ENCODE data around the gene ABHD4. TPM values are rescaled to one million over a fixed set of nuclear protein-coding genes. Genes with fewer than 3 reads are reported as not detected.
A peak's percentile ranks its signal among the peaks of the same experiment; 100 is the strongest.

ABHD4 gene
- total and polyA plus RNA-seq, 2 of the 4 experiments (the other 2 are of a cell fraction), result 5.0 to 22.0 TPM

DNA sequence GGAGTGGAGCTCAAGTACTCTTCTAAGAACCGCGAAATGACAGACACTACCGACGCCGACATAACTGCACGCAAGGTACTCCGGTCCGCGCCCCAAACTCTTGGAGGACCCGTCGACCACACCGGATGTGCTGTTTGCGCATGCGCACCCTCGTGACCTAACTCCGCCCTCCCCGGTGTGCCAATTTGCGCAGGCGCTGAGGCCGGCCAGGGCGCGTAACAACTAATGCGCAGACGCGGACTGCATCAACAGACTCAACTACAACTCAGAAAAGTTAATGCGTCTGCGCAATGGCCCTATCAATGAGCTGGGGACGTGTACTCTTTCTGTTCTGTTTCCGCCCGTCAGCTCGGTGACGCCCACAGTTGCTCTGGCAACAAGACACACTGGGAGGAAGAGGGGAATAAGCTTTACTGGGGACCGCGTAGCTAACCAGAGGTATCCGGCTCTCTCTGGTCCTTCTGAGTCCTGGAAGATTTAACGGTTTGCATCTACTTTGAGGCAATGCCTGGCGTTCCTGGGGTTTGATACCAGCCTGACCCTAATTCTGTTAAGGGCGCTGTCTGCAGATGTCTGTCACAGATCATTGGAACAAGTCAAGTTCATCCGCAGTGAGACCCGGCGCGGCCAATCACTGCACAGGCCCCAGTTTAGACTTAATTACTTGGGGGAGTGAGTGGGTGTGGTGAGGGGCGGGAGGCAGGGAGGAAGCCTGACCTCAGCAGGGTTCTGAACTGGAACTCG lies 8.8 kb upstream of the ABHD4 start, which contains the start of gene DAD1:
Gene DAD1 (minus strand): TSS at position 129 of the 744 bp plus-strand sequence. CDS start 67 bp downstream, at position 62.
- Histone ChIP-seq H3K14ac (replicated peaks; ENCODE audit: low read depth, low read length) (peak within 1 kb of the TSS; percentile 99), H4K8ac (ENCODE audit: low read depth in 2 of 2, low read length in 2 of 2) (peak within 1 kb of the TSS; percentile 75 to 95), H3K23ac (ENCODE audit: low read depth, low read length) (peak within 1 kb of the TSS; percentile 97; the same call in 1 of the 2 replicates), H3K27me3 (ENCODE audit: control insufficient read depth, insufficient read depth, low read length) (no peaks in the 10 kb centered on the region; the same call in 1 of the 2 replicates), H2BK120ac (ENCODE audit: low read depth, low read length) (peak within 1 kb of the TSS; percentile 72), H3K4ac (ENCODE audit: low read depth, low read length) (peak within 1 kb of the TSS; percentile 90), H2BK5ac (ENCODE audit: low read depth, low read length, poor library complexity, severe bottlenecking) (peak within 1 kb of the TSS; percentile 61), H2AK5ac (ENCODE audit: low read depth, low read length) (peak within 1 kb of the TSS; percentile 89), H3K4me1 (ENCODE audit: control insufficient read depth, insufficient read depth, low read length) (peaks cover 3% of the 10 kb centered on the region), H4K5ac (ENCODE audit: low read depth, low read length) (peak within 1 kb of the TSS; percentile 75), H2AFZ (replicated peaks; ENCODE audit: low read length, poor library complexity) (peak within 1 kb of the TSS; percentile 96), H2AK9ac (replicated peaks; ENCODE audit: low read depth, low read length, poor library complexity) (peak within 1 kb of the TSS; percentile 97), H3K9ac (ENCODE audit: low read depth, low read length) (peak within 1 kb of the TSS; percentile 89), H3K79me1 (ENCODE audit: low read depth in 1 of 2, low read length in 2 of 2) (peaks cover 4 to 29% of the 10 kb centered on the region in 2 experiments; a peak in 2 of 4 replicates), H2BK15ac (ENCODE audit: low read depth, low read length) (peak within 1 kb of the TSS; percentile 20; the same call in 2 of the 3 replicates), H3K18ac (ENCODE audit: low read depth, low read length) (peak within 1 kb of the TSS; percentile 33), H3K56ac (ENCODE audit: extremely low read depth, insufficient read depth, low read length) (peak within 1 kb of the TSS; percentile 88), H3K4me3 (ENCODE audit: insufficient read depth, low read depth, low read length) (peak within 1 kb of the TSS; percentile 63), H3K36me3 (ENCODE audit: control insufficient read depth, insufficient read depth, low read length) (peaks cover under 1% of the 10 kb centered on the region), H2BK20ac (ENCODE audit: low read depth, low read length) (0 out of 2 replicates have a peak within 1 kb of the TSS, but pooled peaks have one; percentile 21), H4K20me1 (ENCODE audit: insufficient read depth, low read length) (peaks cover 3% of the 10 kb centered on the region), H3K9me1 (ENCODE audit: insufficient read depth, low read length) (peaks cover under 1% of the 10 kb centered on the region), H4K91ac (ENCODE audit: insufficient read depth, low read depth, low read length) (peak within 1 kb of the TSS; percentile 87), H3K4me2 (ENCODE audit: low read depth, low read length) (peak within 1 kb of the TSS; percentile 85), H3K9me3 (ENCODE audit: control insufficient read depth, insufficient read depth, low read length) (no peaks in the 10 kb centered on the region), H3K27ac (ENCODE audit: insufficient read depth, low read length) (peak within 1 kb of the TSS; percentile 75)
- dilution Hi-C loops (cut with HindIII; ENCODE audit: low sequenced_read_pairs, unreplicated experiment) (no loop called here), intact Hi-C loops (cut with micrococcal nuclease) (no loop called here), in situ Hi-C loops (cut with MboI; ENCODE audit: low sequenced_read_pairs) (loop anchor here (10.0 kb wide), 1 partner anchor 256 kb away; no protein-coding TSS in a partner anchor)
- POLR2A ChIA-PET (ENCODE audit: unreplicated experiment), result interaction anchor here (0.9 to 1.1 kb wide), 3 partner anchors 10 to 393 kb away, joined by 3 to 6 read pairs (median 5); partner anchors contain the start of genes AJUBA and OXA1L
- CTCF ChIA-PET, result interaction anchor here (1.5 to 2.6 kb wide), 4 partner anchors 9 to 64 kb away, joined by 4 to 14 read pairs (median 8); partner anchors contain the start of gene ABHD4
- DNase-seq, result peak; percentile 100
- peak; percentile 95 for ATAC-seq (ENCODE audit: low read depth)
- TF ChIP-seq ELK1 (IDR thresholded peaks at IDR 0.05; ENCODE audit: borderline replicate concordance, low read depth, low read length) (no peak), CEBPB (IDR thresholded peaks at IDR 0.05; ENCODE audit: low read depth, low read length) (no peak), NFE2L2 (IDR thresholded peaks at IDR 0.05; ENCODE audit: low read depth, low read length) (no peak), MXI1 (IDR thresholded peaks at IDR 0.05; ENCODE audit: borderline replicate concordance, low read depth, low read length) (peak; percentile 24), USF2 (IDR thresholded peaks at IDR 0.05; ENCODE audit: low read depth, low read length) (peak; percentile 84), BHLHE40 (IDR thresholded peaks at IDR 0.05; ENCODE audit: low read depth, low read length) (no peak), MAZ (IDR thresholded peaks at IDR 0.05; ENCODE audit: borderline replicate concordance, low read depth, low read length) (peak; percentile 10; the same call in 1 of the 2 replicates), RCOR1 (IDR thresholded peaks at IDR 0.05; ENCODE audit: insufficient replicate concordance, low read length) (no peak), POLR2A (IDR thresholded peaks at IDR 0.05; ENCODE audit: low read depth, low read length) (peak; percentile 97), CHD1 (IDR thresholded peaks at IDR 0.05; ENCODE audit: low read depth, low read length) (no peak), SMC3 (IDR thresholded peaks at IDR 0.05; ENCODE audit: low read depth, low read length) (no peak), RFX5 (IDR thresholded peaks at IDR 0.05; ENCODE audit: low read depth, low read length) (no peak)
- TF ChIP-seq, protein P1, sequence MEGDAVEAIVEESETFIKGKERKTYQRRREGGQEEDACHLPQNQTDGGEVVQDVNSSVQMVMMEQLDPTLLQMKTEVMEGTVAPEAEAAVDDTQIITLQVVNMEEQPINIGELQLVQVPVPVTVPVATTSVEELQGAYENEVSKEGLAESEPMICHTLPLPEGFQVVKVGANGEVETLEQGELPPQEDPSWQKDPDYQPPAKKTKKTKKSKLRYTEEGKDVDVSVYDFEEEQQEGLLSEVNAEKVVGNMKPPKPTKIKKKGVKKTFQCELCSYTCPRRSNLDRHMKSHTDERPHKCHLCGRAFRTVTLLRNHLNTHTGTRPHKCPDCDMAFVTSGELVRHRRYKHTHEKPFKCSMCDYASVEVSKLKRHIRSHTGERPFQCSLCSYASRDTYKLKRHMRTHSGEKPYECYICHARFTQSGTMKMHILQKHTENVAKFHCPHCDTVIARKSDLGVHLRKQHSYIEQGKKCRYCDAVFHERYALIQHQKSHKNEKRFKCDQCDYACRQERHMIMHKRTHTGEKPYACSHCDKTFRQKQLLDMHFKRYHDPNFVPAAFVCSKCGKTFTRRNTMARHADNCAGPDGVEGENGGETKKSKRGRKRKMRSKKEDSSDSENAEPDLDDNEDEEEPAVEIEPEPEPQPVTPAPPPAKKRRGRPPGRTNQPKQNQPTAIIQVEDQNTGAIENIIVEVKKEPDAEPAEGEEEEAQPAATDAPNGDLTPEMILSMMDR (conservative IDR thresholded peaks at IDR 0.05; ENCODE audit: low read depth, low read length), result no peak
- 0% methylated on average over 22 of the region's 44 CpGs; no CpG with 5 or more reads in 1 of the 2 experiments for WGBS, 2 experiments (ENCODE audit: extremely low coverage in 2 of 2, insufficient read length in 1 of 2)
- no TSS peak for BruUV-seq (replicated peaks)
